Heart right ventricle (tissue), 16 donors: ENCODE results near the gene C2CD2. TPM values are rescaled to one million over a fixed set of nuclear protein-coding genes. Genes with fewer than 3 reads are reported as not detected.
"Not testable (repeated sequence)": the region's sequence is repeated elsewhere in the genome, so short reads cannot be mapped to it uniquely, and the experiment has no call there.

Experiments
- ATAC-seq, 8 donors: fragments of 200-7000 bp; cut with Tn5 transposase; one replicate each; pipeline ENCODE4 v1.9.1; 2020; ENCODE audit warnings: mild to moderate bottlenecking in 8 of 8, moderate library complexity in 8 of 8, moderate number of reproducible peaks in 1 of 8
- DNase-seq, 2 donors: peaks; one replicate each; pipeline ENCODE4 v3.0.0-alpha.2; 2020
- H3K27ac ChIP-seq, 10 donors: fragments of 200-600 bp; sonication (generic) in 2 of 10; one replicate each; pipeline versions ENCODE4 v1.5.0 to v1.8.0; 2020 to 2022; ENCODE audit warnings: mild to moderate bottlenecking in 3 of 10
- H3K27me3 ChIP-seq, 7 donors: fragments of 200-600 bp; one replicate each; pipeline ENCODE4 v1.8.0; 2021 to 2022; ENCODE audit warnings: mild to moderate bottlenecking in 2 of 7
- H3K36me3 ChIP-seq, 9 donors: fragments of 200-600 bp; sonication (generic) in 1 of 9; one replicate each; pipeline versions ENCODE4 v1.5.0 to v1.8.0; 2020 to 2022; ENCODE audit warnings: mild to moderate bottlenecking in 2 of 9
- H3K4me1 ChIP-seq, 9 donors: fragments of 200-600 bp; sonication (generic) in 1 of 9; one replicate each; pipeline versions ENCODE4 v1.5.0 to v1.8.0; 2020 to 2022; ENCODE audit warnings: mild to moderate bottlenecking in 4 of 9
- H3K4me3 ChIP-seq, 10 donors: fragments of 200-600 bp; sonication (generic) in 2 of 10; one replicate each; pipeline versions ENCODE4 v1.5.0 to v1.8.0; 2020 to 2022; ENCODE audit warnings: mild to moderate bottlenecking in 7 of 10, moderate library complexity in 2 of 10
- H3K9me3 ChIP-seq, 11 donors: fragments of 200-600 bp in 10 of 11; sonication (generic) in 2 of 11; one replicate each; pipeline versions ENCODE4 v1.5.0 to v1.8.0; 2013 to 2022; ENCODE audit warnings: mild to moderate bottlenecking in 2 of 11, control low read depth in 1 of 11, moderate library complexity in 1 of 11
- CTCF ChIP-seq, 9 donors: fragments of 200-600 bp; sonication (generic) in 2 of 9; IDR thresholded peaks; one replicate each; pipeline versions ENCODE4 v1.5.0 to v1.8.0; 2021 to 2022; ENCODE audit warnings: antibody characterized with exemption in 9 of 9, mild to moderate bottlenecking in 5 of 9, moderate library complexity in 1 of 9
- WGBS, 2 donors: extraction: QIAGEN DNeasy Blood & Tissue Kit; methylation state at CpG; one replicate each; pipeline ENCODE4 v1.1.7; 2013; ENCODE audit warnings: inconsistent platforms in 1 of 2; 5-methylcytosine and 5-hydroxymethylcytosine counted together
- intact Hi-C, 10 donors: fragments of 100-400 bp; cut with DNase I; formaldehyde crosslinking; loops; one replicate each; pipeline versions ENCODE4 v1.11.1 to v1.14.2; 2022
- polyA plus RNA-seq, 2 donors: library from polyadenylated mRNA; stranded (reverse); fragments of 200-250 nt; gene quantifications; one replicate each; pipeline ENCODE4 v1.2.3, GENCODE V29; 2013
- total RNA-seq, 10 donors: library from RNA; stranded (reverse); fragmentation: NEBNext Ultra II Directional in 3 of 10; extraction: Animal tissue kit (Norgen Biotek cat#: 25700) in 3 of 10; gene quantifications; one replicate each; pipeline versions ENCODE4 v1.2.1 to v1.2.4, GENCODE V29; 2021 to 2023
- donor health status: Arrhythmogenic right ventricular cardiomyopathy.
- donor health status: ischemic (EF 13 %, LVEDD 7.1; RV severe dilation, severe dysfunction).
- donor health status: healthy with polysubstance abuse.
- donor health status: DM: no; HTN: yes; CAD: no.
- donor health status: DM: no; HTN: no; CAD: no.
- donor health status: ischemic (EF 25% LVEDD 6.9; RV normal size, moderate dysfunction).
- donor health status: ischemic (EF 25% LVEDD 5.7; RV mildly dilated, moderate dysfunction).
- donor health status: healthy.
- donor health status: DM: yes; HTN: yes; CAD: no.
- donor health status: Ischemic cardiomyopathy.
- donor health status: ischemic (EF 35%, LVEDD 5.7; RV mildly dilated, moderate dysfunction).
- donor health status: nonischemic (EF 11% LVEDD 7.7; RV severe dilation, severe dysfunction).
- donor health status: DM: yes; HTN: yes; CAD: no.
- donor health status: PGD.
- donor health status: ischemic (EF 29% LVEDD 5.4; RV normal size, mild dysfunction).
- donor health status: nonischemic (EF 23%, LVEDD 6.1; RV moderate dilation, normal function).

C2CD2 gene
- total and polyA plus RNA-seq, 12 donors = 4.5 to 11.1 (median 6.6) TPM

GRCh38 chr21:42001781-42002180, 48.0 kb upstream of the C2CD2 start:
- Histone ChIP-seq H3K27ac (no peak overlapping the region), H3K9me3 (no peaks in the 10 kb centered on the region), H3K36me3 (peaks cover 0 to 55% (median 5%) of the 10 kb centered on the region in 9 donors), H3K27me3 (no peaks in the 10 kb centered on the region), H3K4me3 (no peak overlapping the region), H3K4me1 (peaks cover 0 to 7% (median 0%) of the 10 kb centered on the region in 9 donors)
- ATAC-seq (no peak), DNase-seq (no peak)
- TF ChIP-seq CTCF (IDR thresholded peaks at IDR 0.05) = no peak
- intact Hi-C loops = loop anchor here in 1 of 10 donors (10.0 kb wide), 1 partner anchor 47 kb away; the partner anchor contains the start of gene C2CD2
- WGBS, 2 donors = 89 to 95% methylated on average over 2 of the region's 2 CpGs

- Histone ChIP-seq H3K27ac (no peak overlapping the region), H3K36me3 (peaks cover 0 to 54% (median 5%) of the 10 kb centered on the region in 9 donors), H3K9me3 (peaks cover 0 to 1% (median 0%) of the 10 kb centered on the region in 11 donors), H3K27me3 (no peaks in the 10 kb centered on the region), H3K4me1 (peaks cover 0 to 7% (median 0%) of the 10 kb centered on the region in 9 donors), H3K4me3 (no peak overlapping the region)
- intact Hi-C loops = loop anchor here in 1 of 10 donors (10.0 kb wide), 1 partner anchor 46 kb away; the partner anchor contains the start of gene C2CD2
- no peak for DNase-seq
- no peak for ATAC-seq
- 89 to 91% methylated on average over 4 of the region's 4 CpGs for WGBS, 2 donors
- no peak for TF ChIP-seq CTCF (IDR thresholded peaks at IDR 0.05)
These were observed 47.1 kb upstream of the C2CD2 start for GRCh38 chr21:42000908-42001307.

- H3K36me3 ChIP-seq = peaks cover 0 to 63% (median 11%) of the 10 kb centered on the region in 9 donors
- peaks cover 0 to 8% (median 0%) of the 10 kb centered on the region in 11 donors for H3K9me3 ChIP-seq
- DNase-seq = no peak
- intact Hi-C loops = no loop called here
- H3K27me3 ChIP-seq = no peaks in the 10 kb centered on the region
- no peak for ATAC-seq
- WGBS, 2 donors = 100% methylated on average over 1 of the region's 1 CpG
- H3K4me3 ChIP-seq = no peak overlapping the region
- peaks cover 0 to 8% (median 0%) of the 10 kb centered on the region in 9 donors for H3K4me1 ChIP-seq
- no peak for TF ChIP-seq CTCF (IDR thresholded peaks at IDR 0.05)
- H3K27ac ChIP-seq = no peak overlapping the region
These were observed 43.8 kb upstream of the C2CD2 start for GRCh38 chr21:41997657-41998056.

GRCh38 chr21:41995577-41995976, 41.8 kb upstream of the C2CD2 start:
- intact Hi-C loops = no loop called here
- no peak for ATAC-seq
- 98% methylated on average over 3 of the region's 3 CpGs for WGBS, 2 donors
- H3K36me3 ChIP-seq = peaks cover 0 to 63% (median 27%) of the 10 kb centered on the region in 9 donors
- H3K27me3 ChIP-seq = no peaks in the 10 kb centered on the region
- TF ChIP-seq CTCF (IDR thresholded peaks at IDR 0.05) = no peak
- DNase-seq = no peak
- no peak overlapping the region for H3K4me3 ChIP-seq
- H3K9me3 ChIP-seq = peaks cover 0 to 8% (median 0%) of the 10 kb centered on the region in 11 donors
- H3K27ac ChIP-seq = no peak overlapping the region
- peaks cover 0 to 6% (median 0%) of the 10 kb centered on the region in 9 donors for H3K4me1 ChIP-seq

- H3K4me3 ChIP-seq, H3K27ac ChIP-seq, H3K9me3 ChIP-seq, intact Hi-C loops, H3K27me3 ChIP-seq, ATAC-seq, H3K4me1 ChIP-seq, DNase-seq: not testable (repeated sequence)
- 60 to 95% methylated on average over 5 of the region's 5 CpGs for WGBS, 2 donors
- peaks cover 0 to 65% (median 27%) of the 10 kb centered on the region in 9 donors for H3K36me3 ChIP-seq
These were observed 40.8 kb upstream of the C2CD2 start for GRCh38 chr21:41994613-41995012.
